GM18526 (cell line): Measurements from ENCODE around the gene JCHAIN.

ENCODE experiments used
- POLR2A ChIP-seq: IDR thresholded peaks from 3 replicates; pipeline ENCODE4 v1.6.1; 2011; ENCODE audit not compliant: insufficient read length; ENCODE audit errors: extremely low read depth

Gene JCHAIN

DNA sequence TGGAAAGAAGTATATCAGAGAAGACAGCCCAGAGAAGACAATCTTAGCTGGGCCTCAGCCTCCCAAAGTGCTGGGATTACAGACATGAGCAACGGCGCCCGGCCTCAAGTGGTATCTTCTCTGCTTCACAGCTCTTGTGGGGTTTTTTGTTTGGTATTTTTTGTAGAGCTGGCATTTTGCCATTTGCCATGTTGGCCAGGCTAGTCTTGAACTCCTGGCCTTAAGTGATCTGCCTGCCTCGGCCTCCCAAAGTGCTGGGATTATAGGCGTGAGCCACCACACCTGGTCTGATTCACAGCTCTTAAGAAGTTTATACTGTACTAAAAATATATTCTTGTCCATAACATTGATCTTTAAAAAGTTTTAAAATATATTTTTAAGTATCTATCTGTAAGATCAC, 34.4 kb upstream of the JCHAIN start:
- TF ChIP-seq POLR2A, result no peak

DNA sequence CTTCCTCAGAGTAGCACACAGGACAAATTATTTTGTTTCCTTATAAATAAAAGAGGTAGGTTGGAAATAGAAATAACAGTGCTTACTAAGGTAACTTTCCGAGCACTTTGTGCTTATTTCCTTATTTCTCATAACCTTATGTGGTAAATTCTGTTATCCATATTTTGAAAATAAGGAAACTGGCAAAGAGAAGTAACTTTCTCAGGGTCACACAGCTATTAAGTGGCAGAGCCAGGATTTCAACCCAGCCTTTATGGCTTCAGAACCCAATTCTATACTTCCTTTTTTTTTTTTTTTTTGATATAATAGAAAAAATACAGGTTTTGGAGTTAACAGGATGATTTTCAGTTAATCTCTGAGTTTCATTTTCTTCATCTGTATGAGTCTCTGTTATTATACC, 25.4 kb upstream of the JCHAIN start:
- TF ChIP-seq POLR2A, result no peak

DNA sequence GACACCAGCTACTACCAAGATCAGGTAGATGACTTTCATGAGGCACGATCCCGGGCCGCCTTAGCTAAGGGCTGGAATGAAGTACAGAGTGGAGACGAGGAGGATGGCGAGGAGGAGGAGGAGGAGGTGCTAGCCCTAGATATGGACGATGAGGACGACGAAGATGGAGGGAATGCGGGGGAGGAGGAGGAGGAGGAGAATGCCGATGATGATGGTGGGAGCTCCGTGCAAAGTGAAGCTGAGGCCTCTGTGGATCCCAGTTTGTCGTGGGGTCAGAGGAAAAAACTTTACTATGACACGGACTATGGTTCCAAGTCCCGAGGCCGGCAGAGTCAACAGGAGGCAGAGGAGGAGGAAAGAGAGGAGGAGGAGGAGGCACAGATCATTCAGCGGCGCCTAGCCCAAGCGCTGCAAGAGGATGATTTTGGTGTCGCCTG, 22.5 kb upstream of the JCHAIN start:
- TF ChIP-seq POLR2A, result no peak

- peak; percentile 74 for TF ChIP-seq POLR2A
Measured at GRCh38 chr4:70687821-70688794, 21.8 kb upstream of the JCHAIN start, which contains the start of gene UTP3. Gene UTP3, plus strand, starts transcription at chr4:70688532. Its CDS starts 146 bp downstream, at chr4:70688678.

- TF ChIP-seq POLR2A, result no peak
Measured at GRCh38 chr4:70687392-70687791, 21.1 kb upstream of the JCHAIN start.

- no peak for TF ChIP-seq POLR2A
Measured at GRCh38 chr4:70681704-70682103, 15.4 kb upstream of the JCHAIN start.

DNA sequence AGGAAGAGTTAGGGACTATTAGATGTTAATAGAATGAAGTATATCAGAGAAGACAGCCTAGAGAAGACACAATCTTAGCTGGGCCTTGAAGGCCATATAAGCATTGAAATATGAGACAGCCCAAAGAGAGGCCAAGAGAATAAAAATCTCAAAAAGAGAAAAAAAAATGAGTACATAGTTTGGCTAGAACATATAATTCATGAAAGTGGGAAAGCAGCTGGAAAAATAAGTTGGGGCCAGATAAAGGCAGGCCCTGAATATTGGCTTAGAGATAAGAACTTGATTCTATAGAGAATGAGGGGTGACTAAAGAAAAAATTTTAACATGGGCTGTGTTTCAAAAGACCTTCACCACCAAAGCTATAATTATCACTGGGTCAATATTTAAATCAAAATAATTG, 14.6 kb upstream of the JCHAIN start:
- no peak for TF ChIP-seq POLR2A

- no peak for TF ChIP-seq POLR2A
Measured at GRCh38 chr4:70678383-70678999, 12.2 kb upstream of the JCHAIN start.

- no peak for TF ChIP-seq POLR2A
Measured at GRCh38 chr4:70676554-70677090, 10.3 kb upstream of the JCHAIN start.

DNA sequence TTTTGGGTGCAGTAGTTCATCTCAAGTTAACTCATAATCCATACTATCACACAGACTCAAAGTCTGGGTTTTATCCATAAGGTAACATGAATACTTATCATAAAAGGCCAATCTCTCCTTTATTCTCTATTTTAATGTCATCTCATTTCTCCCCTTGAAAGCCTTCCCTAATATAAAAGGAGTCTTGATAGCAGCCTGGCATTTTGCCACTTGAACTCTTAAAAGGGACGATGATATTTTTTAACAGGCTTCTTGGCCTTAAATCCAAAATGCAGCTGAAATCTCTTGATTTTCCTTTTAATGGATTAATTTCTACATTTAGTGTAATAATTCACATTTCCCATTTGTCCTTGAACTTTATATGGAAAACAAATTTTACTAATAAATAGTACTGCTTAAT, 8.4 kb upstream of the JCHAIN start:
- TF ChIP-seq POLR2A, result no peak

DNA sequence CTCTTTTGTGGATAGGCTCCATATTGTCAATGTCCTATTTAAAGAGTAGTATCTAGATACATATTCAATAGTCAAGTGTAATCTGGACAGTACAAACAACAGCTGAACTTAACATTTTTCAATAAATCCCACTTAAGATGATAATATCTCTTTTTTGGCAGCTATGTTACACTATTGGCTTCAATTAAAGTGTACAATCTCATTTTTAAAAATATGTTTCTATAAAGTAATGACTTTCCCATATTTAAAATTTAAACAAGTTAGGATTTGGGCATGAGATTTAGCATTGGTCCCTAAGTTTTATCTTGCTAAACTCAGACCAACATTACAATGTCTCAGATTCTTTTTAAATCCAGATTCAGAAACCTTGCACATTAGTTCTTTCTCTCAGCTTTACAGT, 7.9 kb upstream of the JCHAIN start:
- no peak for TF ChIP-seq POLR2A

DNA sequence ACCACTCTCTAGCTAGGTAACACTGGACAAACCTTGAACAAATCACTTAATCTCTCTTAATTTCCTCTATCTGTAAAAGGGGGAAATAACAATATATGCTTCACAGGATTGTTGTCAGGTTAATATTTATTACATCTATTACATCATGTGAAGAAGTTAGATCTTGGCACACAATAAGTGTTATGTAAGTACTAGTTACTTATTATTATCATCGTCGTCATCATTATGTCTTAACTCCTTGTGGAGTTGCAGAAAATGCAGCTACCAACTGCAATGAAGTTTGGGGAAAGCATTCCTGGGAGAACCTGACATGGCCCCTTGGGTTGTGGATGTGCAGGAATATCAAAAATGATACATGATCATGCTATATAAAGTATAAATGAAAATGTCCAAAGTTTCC, 4.8 kb upstream of the JCHAIN start:
- no peak for TF ChIP-seq POLR2A

DNA sequence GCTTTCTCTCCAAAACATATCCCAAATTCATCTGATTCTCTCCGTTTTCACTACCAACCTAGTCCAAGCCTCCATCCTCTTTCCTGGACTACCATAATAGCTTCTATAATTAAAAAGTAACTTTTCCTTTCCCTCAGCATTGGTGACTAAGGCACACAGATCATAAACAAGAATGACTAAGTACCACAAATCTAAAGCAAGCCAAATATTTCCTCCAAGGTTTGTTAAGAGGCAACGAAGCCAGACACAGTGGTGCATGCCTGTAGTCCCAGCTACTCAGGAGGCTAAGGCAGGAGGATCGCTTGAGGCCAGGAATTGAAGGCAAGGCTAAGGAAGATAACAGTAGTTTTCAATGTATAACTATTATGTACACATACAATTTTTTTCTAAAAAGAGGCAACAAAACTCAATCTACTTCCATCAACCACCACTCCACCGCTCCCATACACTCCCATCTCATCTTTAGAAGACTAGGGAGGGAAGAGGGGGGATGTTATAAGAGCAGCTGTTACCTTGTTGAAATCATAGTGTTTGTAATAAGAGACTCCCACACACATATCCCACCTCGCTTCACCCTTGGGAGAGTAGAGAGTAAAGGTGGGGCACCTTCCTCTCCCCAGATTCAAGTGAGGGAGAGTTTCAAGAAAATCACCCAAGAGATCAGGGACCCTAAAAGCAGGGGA, 4.2 kb upstream of the JCHAIN start:
- no peak for TF ChIP-seq POLR2A

- no peak for TF ChIP-seq POLR2A
Measured at GRCh38 chr4:70667740-70668535, 1.6 kb upstream of the JCHAIN start.

GRCh38 chr4:70660106-70660505, 6.2 kb downstream of the JCHAIN start:
- TF ChIP-seq POLR2A, result no peak

DNA sequence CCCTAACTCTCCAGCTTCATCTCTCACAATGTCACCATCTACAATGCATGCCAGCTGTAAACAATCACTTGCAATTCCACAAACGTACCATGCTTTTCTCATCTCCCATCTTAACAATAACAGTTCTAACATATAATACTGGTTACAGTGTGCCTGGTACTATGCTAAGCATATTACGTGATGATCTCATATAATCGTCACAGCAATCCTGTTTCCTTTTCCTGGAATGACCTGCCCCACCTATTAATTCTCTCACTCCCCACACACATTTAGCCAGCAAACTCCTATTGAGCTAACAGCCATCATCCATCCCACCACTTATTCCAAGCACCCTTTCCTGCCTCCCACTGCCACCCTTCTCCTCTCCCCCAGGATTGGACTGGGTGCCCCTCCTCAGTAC, 7.9 kb downstream of the JCHAIN start:
- TF ChIP-seq POLR2A, result no peak
